HK-2 (cell line): ENCODE data around the gene ATP1A2.
"Not testable (repeated sequence)": the region's sequence is repeated elsewhere in the genome, so short reads cannot be mapped to it uniquely, and the experiment has no call there.

Experiments used
- DNase-seq: peaks from one replicate; pipeline ENCODE4 v3.0.0-alpha.2; 2018; ENCODE audit not compliant: unreplicated experiment

ATP1A2 gene

DNA sequence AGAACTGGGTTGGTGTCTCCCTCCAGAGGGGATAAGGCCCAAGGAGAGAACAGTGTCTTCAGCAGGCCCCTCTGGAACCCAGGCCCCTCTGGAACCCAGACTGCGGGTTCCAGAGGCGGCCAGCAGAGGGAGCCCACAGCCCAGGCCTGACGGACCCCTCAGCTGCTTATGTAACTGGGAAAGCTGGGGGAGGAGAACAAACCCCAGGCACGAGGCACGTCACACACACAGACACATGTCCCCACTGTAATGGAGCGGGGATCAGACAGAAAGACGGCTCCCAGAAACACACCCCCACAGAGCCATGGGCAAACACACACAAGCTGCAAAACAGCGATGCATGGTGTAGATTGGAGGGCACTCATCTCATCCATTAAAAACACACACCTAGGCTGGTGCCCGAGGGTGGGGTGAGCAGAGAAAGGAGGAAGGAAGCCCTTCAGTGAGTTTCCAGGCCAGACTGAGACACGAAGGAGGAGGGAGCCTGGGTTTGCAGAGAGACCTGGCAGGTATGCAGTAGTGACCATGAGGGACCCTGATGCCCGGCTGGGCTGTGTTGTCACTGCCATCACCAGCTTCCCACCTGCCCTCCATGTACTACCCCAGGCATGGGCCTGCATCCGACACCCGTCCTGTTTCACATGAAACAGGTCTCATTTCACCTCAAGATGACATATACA lies 14.4 kb upstream of the ATP1A2 start:
- peak; percentile 70 for DNase-seq

DNA sequence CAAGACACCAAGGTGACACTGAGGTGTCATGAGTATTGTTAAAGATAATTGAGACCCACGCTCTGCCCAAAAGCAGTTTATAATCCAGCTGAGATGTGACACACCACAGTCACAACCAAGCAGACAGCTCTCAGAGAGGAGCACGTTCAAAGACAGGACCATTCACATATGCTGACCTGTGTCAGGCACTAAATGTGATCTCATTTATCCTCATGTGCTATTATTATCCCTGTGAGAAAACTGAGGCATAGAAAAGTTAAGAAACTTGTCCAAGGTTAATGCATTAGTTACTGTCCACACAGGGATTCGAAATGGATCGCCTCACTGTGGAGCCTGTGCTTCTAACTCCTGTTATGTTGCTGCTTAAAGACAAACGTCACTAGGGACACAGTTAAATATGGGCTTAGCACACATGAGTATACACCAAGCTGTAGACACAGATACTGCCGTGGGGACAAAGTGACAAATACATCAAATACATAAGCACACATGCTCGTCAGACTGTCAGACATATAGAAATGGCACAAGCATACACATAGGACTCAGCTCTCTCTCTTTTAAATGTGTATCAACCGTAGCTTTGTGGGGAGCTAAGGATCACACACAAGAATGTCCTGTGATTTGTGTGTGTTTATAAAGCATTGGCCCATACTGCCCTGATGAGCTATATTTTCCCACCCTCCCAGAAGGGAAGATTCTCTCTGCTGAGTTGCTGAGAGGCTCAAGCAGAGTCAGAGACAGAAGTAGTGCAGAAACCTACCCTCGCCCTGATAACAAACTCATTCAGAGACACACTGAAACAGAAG lies 13.6 kb upstream of the ATP1A2 start:
- DNase-seq: no peak

DNA sequence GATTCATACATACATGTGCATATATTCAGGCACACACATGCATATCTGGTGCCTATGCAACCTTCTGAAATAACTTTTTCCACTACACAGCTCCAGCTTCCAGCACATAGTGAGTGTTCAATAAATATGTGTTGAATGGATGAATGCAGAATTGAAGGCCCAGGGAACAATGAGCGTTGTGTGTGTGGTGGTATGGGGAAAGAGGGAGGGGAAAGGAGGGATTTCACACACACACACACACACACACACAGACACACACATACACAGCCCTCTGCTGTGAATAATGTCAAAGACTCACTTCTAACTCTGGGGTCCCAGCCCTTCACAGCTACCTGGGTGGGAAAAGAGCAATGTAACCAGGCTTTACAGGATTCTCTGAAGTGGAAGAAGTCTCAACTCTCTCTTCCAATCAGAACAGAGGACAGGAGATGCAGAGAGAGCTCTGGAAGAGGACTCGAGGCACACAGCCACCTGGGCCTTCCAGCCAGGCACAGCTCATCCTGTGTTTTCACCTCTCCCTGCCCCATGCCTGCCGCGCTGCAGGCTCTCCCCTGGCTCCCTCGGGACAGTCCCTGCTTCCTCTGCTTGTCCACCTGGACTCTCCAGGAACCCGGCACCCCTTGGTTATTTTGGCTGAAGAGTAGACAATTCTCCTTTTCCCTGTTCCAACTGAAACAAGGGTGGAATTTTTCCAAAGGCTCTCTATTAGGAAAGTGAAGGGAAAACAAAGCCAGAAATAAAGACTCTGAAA lies 11.7 kb upstream of the ATP1A2 start:
- DNase-seq: no peak

DNA sequence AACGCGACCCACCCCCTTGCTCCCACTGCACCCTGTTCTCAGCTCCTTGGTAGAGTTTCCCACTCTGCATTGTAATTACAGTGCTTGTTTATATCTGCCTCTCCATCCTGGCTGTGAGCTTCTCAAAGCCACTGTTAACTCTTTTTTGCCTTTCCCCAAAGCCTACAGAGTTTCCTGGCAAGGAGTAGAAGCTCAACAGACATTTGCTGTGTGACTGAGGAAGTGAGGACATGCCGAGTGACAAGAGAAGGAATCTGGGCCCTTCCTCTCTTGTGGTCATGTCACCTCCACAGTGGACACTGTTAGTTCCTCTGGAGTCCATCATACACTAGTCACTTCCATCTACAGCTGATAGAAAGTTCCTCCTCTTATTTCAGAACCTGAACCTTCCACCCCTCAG lies 11.1 kb upstream of the ATP1A2 start:
- DNase-seq: no peak

DNA sequence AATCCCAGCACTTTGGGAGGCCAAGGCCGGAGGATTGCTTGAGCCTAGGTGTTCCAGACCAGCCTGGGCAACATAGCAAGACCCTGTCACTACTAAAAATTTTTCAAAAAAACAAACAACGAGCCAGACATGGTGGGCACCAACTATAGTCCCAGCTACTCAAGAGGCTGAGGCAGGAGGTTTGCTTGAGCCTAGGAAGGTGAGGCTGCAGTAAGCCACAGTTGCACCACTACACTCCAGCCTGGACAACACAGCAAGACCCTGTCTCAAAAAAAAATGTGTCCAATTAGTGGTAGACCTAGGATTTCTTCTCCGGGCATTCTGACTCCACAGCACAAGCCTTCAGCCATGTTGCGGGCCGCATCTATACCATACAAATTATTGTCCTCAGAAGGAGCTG lies 10.4 kb upstream of the ATP1A2 start:
- DNase-seq: no peak

DNA sequence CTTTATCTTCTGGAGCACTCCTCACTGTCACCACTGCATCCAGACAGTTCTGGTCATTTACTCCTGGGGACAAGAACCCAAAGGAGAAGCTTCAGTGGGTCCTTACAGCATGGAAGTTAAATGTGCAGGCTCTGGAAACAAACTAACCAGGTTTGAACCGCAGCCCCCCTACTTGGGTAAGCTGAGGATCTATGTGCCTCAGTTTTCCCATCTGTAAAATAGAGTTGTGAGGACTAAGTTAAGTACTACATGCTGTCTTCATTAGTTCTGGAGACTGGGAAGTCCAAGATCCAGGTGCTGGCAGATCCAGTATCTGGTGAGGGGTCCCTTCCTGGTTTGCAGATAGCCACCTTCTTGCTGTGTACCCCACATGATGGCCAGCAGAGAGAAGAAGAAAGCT lies 8.0 kb upstream of the ATP1A2 start:
- no peak for DNase-seq

DNA sequence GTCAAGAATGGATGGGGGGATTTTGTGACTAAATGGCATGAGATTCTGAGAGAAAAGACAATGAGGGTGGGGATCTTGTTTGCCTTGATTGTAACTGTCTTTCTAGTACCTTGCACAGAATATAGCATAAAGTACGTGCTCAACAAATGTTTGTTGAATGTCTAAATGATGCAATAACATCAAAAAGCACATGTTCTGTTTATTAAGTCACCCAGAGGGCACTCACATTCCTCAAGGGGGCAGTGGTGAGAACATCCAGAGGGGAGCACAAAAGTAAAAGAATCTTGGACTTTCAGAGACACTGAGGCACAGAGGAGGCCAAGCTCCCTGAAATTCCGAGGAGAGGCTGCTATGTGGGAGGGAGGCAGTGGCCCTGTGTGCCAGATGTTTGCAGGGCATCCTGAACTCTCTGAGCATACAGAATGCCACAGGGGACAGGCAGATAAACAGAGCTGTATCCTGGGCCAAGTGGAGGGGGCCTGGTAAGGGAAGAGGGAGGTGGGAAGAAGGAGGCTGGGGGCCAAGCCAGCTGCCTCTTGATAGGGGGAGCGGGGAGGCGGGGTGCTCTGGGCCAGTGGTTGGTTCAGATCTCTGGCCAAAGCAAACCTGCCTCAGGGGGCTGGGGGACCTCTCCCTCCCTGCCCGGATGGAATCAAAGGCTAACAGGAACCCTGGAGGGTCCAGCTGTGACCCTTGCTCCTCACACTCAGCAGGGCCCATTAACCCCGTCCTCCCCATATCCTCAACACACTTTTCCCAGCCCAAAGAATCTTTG lies 6.5 kb upstream of the ATP1A2 start:
- DNase-seq: no peak

DNA sequence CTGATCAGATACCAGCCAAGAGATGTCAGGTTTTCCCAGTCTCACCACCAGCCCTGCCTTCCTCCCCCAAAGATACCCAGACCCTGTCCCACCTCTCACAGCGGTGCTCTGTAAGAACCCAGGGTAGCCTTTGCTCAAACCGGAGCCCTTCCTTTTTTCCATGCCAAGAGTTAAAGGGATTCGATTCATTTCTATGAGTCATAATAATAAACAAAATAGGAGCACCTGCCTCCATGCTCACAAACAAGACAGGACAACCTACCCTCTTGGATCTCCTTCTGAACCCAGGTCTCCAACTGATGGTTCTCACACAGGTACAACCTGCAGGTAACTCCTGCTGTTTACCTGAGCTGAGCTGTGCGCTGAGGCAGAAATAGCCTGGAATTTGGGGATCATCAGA lies 5.9 kb upstream of the ATP1A2 start:
- DNase-seq: no peak

DNA sequence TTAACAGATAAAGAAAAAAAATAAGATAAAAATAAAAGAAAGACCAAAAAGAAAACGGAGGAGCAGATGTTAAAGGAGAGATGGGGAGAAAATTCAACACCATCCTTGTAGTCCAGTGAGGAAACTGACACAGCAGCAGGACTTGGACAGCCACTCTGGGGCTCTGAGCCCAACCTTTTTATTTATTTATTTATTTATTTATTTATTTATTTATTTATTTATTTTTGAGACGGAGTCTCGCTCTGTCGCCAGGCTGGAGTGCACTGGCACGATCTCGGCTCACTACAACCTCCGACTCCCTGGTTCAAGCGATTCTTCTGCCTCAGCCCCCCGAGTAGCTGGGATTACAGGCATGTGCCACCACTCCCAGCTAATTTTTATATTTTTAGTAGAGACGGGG lies 4.1 kb upstream of the ATP1A2 start:
- not testable (repeated sequence) for DNase-seq

DNA sequence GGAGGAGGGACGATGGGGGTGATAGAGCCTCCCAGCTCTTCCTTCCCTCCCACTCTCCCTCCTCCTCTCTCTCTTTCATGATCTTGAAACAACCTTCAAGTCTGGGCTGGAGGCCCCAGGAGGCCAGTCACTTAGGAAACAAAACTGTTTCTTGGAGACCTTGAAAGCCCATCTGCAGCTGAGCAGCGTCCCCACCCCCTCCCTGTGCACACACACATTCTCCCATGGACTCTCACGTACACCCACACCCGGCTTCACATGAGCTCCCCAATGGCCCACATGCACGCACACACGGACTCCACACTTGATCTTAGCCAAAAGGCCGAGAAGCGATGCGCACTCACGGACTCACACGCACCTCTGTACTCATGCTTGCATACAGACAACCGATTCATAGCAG lies 3.2 kb upstream of the ATP1A2 start:
- DNase-seq: no peak

DNA sequence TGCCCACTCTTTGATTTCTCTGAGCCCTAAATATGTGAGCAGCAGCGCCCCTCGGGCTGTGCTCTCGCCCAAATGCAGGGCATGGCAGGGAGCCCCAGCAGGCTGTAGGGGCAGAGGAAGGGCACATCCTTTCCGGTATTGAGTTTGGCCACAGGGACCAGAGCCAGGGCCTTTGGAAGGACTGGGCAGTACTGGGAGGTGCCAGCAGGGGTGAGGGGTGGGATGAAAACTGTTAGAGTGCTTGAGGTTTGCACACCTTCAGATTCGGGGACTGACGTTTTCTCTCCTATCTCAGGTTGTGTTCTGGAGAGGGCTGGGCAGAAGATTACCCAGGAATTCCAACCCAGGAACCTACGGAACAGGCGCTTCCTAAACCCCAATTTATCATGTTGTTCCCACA lies 2.2 kb upstream of the ATP1A2 start:
- DNase-seq: no peak

DNA sequence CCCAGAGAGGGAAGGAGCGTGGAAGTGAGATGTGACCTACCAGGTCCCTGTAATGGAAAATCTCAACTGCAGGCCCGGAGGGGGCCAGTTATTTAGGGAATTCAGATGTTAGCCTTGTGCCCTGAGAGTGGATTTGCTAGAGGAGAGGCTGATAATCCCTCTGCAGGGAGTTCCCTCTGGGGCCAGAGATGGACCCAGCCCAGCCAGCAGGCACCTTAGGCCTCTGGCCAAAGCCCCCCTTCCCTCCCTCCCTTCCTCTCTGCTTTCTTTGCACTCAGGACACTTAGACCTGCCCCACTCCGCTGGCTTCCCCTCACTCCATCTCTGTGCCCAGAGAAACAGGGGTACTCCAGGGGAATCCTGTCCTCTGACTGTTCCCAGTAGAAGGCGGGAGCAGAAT lies 1.5 kb upstream of the ATP1A2 start:
- DNase-seq: no peak

DNA sequence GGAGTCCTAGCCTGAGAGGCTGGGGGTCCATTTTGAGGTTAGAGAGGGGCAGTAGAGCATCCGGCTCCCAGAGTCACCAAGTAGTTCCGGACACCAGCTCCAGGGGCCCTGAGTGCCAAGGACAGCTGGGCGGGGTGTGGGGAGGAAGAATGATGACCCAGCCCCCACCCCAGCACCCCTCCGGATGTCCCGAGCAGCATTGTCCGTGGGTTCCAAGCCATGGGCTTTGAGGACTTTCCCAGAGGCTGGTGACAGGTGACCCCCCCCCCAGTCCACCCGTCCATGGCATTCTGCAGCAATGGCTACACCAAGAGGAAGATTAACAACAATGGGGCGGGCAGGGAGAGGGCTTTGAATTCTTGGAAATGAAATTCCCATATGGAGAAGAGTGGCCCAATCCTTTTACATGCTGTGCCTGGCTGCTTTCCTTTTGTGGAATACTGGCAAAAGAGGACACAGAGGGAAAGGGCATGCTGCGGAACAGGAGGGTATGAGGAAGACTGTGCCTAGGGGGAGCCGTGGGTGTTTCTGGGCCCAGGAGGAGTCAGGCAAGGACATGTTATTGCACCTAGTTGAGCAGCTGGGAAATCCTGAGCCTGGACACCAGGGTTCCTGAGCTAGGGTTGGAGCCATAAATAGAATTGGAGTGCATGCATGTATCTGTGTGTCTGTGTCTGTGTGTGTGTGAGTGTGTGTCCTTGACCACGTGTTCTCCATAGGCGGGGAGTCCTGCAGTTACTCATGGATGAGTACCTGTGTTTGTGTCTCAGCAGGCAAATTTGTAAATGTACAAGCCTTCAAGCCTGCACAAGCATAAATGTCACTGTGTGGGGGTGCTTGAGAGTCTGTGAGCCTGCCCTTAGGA lies 956 bp downstream of the ATP1A2 start:
- DNase-seq: no peak

DNA sequence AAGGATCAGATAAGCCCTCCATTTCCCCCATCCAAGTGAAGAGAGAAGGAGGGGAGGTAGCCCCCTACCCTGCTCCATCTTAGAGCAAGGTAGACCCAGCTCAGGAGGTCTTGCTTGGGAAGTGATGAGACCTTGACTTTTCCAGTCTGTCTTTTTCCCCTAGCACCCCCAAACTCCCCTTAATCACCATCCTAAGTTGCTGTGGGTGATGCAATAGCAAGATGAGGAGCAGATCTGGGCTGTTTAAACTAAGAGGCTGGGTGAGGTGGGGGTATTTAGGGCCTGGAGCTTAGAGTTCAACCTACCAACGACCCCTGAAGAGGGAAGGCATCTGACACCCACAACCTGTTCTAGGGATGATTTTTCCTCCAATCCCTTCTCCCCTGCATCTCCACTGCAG lies 1.7 kb downstream of the ATP1A2 start:
- no peak for DNase-seq

DNA sequence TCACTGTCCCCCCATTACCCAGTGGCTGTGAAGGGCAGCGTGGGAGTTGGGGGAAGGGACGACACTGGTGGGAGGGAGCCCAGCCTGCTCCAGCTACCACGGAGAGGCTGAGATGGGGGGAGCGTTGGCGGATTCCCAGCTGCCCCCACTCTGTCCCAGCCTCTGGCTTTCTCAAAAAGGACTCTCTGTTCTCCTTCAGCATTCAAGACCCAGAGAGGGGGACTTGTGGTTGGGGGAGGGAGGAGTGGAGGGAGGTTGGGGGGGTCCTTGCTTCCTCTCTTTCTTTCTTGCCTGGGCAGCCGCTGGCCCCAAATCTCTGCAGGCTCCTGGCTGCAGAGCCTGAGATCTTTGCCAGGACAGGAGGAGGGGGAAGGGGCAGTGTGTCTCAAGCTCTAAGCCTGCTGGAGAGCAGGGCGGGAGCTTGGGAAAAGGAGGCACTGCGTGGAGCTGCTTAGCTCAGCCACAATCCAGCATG lies 2.2 kb downstream of the ATP1A2 start:
- no peak for DNase-seq

DNA sequence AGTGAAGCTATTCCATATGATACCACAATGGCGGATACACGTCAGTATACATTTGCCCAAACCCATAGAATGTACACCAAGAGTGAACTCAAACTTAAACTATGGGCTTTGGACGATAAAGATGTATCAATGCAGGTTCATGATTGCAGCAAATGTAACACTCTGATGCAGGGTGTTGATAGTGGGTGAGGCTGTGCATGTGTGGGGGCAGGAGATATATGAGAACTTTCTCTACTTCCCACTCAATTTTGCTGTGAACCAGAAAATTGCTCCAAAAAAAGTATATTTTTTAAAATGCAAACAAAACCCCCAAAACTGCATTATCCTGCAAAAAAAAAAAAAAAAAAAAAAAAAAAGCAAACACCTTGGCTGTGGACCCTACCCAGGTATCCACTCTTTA lies 3.4 kb downstream of the ATP1A2 start:
- DNase-seq: no peak

DNA sequence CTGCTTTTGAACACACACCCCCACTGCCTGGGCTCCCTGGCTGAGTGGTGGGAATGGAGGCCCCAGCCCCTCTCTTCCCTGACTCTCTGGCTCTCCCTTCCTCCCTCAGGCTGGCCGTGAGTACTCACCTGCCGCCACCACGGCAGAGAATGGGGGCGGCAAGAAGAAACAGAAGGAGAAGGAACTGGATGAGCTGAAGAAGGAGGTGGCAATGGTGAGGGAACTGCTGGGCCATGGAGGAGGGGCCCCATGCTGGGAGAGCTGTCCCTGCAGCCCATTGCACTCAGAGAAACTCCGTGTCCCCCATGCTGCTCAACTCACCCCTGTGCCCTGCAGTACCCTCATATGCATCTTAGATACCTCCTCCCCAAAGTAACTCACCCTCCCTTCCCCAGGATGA lies 5.2 kb downstream of the ATP1A2 start:
- no peak for DNase-seq

DNA sequence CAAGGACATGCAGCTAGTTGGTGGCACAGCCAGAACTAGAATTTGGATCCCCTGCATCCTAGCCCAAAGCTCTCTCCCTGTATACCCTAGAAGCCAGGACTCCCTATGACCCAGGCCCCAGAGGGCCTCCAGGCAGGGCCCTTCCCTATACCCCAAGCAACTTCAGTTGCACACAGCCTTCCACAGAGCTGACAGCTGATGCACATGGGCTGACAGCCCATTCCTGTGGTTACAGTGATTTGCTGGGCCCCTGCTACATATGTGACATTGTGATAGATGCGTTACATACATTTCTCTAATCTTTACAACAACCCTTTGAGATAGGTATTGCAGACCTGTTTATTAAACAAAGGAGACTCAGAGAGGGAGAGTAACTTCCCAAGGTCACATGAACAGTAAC lies 5.8 kb downstream of the ATP1A2 start:
- no peak for DNase-seq

DNA sequence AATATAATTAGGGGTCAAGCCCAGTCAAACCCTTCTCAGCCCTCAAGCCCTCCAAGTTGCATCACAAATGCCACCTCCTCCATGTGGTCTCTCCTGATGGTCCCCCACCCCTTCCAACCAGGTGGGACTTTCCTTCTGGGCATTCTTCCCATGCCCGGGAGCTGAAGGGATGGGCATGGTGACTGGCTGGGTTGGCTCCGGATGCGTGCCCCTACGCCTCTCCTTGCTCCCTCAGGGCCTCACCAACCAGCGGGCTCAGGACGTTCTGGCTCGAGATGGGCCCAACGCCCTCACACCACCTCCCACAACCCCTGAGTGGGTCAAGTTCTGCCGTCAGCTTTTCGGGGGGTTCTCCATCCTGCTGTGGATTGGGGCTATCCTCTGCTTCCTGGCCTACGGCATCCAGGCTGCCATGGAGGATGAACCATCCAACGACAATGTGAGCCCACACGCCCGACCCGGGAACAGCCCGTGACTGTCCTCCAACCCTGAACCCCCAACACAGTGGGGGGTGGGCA lies 7.5 kb downstream of the ATP1A2 start:
- no peak for DNase-seq

DNA sequence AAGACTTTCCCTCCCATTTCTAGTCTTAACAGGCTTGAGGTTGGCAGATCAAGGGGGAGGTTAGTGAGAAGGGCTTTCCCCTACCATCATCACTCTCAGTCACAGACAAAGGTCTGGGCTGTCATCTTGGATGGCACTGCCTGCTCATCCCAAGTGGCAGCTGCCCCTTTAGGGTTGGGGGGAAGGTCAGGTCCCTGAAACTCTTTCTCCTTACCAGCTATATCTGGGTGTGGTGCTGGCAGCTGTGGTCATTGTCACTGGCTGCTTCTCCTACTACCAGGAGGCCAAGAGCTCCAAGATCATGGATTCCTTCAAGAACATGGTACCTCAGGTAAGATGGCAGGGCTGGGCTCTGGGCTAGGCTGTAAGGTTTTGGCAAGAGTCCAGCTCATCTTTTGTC lies 8.2 kb downstream of the ATP1A2 start:
- DNase-seq: no peak
